K562 (cell line): ENCODE results near the gene GPS2. TPM values are rescaled to one million over a fixed set of nuclear protein-coding genes. Genes with fewer than 3 reads are reported as not detected.
A peak's percentile ranks its signal among the peaks of the same experiment; 100 is the strongest.

ENCODE experiments used
- ARID1B ChIP-seq: fragments of 450-650 bp; IDR thresholded peaks from 2 replicates; pipeline ENCODE4 v1.6.1; 2016; ENCODE audit warnings: antibody characterized with exemption, mild to moderate bottlenecking, inconsistent platforms
- ARNT ChIP-seq, 2 experiments: fragments of 450-650 bp; IDR thresholded peaks; 2 replicates each; pipeline ENCODE4 v1.6.1; 2016; ENCODE audit warnings: mild to moderate bottlenecking in 1 of 2
- HDAC8 ChIP-seq: fragments of 450-650 bp; IDR thresholded peaks from 2 replicates; pipeline ENCODE4 v1.6.1; 2016; ENCODE audit warnings: mild to moderate bottlenecking, missing genetic modification characterization, moderate library complexity, missing compliant biosample characterization
- POLR2A ChIP-seq: fragments of 450-650 bp; conservative IDR thresholded peaks from 2 replicates; pipeline ENCODE4 v1.6.1; 2016
- YY1 ChIP-seq, 3 experiments: IDR thresholded peaks; 2 replicates each; pipeline ENCODE4 v1.6.1; 2011; ENCODE audit warnings: low read length in 2 of 3, mild to moderate bottlenecking in 2 of 3, moderate library complexity in 2 of 3, borderline replicate concordance in 1 of 3, control low read depth in 1 of 3, low read depth in 1 of 3; ENCODE audit not compliant: insufficient read depth in 3 of 3, insufficient replicate concordance in 2 of 3, control insufficient read depth in 1 of 3, insufficient read length in 1 of 3; ENCODE audit errors: extremely low read depth in 1 of 3
- polyA plus RNA-seq, 8 experiments: library from polyadenylated mRNA; depleted of rRNA in 4 of 8; stranded (reverse) in 5 of 8; unstranded in 3 of 8; fragments of >200 nt; fragmentation: Nextera tagmentation in 2 of 8; fragmentation: Illumina TruSeq in 1 of 8; extraction: Ambion mirVana in 2 of 8; extraction: Trizol in 1 of 8; gene quantifications; 2 replicates each; pipeline versions ENCODE4 v1.2.1 to v1.2.3, GENCODE V29; 2011 to 2014; ENCODE audit warnings: inconsistent platforms in 1 of 8, missing spikeins in 1 of 8
- total RNA-seq, 7 experiments: library from RNA; depleted of rRNA in 6 of 7; stranded (reverse); fragments of >200 nt in 6 of 7; fragmentation: Illumina TruSeq in 2 of 7; extraction: Trizol in 2 of 7; gene quantifications; 2 replicates each; pipeline versions ENCODE4 v1.2.1 to v1.2.3, GENCODE V29; 2011 to 2021; ENCODE audit warnings: low replicate concordance in 1 of 7
- TF ChIP-seq, protein P1 (sequence below), 2 experiments: fragments of 150-350 bp in 1 of 2; IDR thresholded peaks; 2 replicates each; pipeline ENCODE4 v1.6.1; 2012 to 2016; ENCODE audit warnings: low read depth in 2 of 2, low read length in 2 of 2, mild to moderate bottlenecking in 1 of 2, moderate library complexity in 1 of 2
- TF ChIP-seq, protein P2 (sequence below), 2 experiments: fragments of 450-650 bp; IDR thresholded peaks; 2 replicates each; pipeline ENCODE4 v1.6.1; 2016; ENCODE audit warnings: mild to moderate bottlenecking in 2 of 2, borderline replicate concordance in 1 of 2, low read depth in 1 of 2, moderate library complexity in 1 of 2
- TF ChIP-seq, protein P3 (sequence below), 2 experiments: fragments of 450-650 bp; IDR thresholded peaks; 2 replicates each; pipeline ENCODE4 v1.6.1; 2018; ENCODE audit warnings: mild to moderate bottlenecking in 2 of 2, low read depth in 1 of 2; ENCODE audit not compliant: partially characterized antibody in 2 of 2

The GPS2 gene
- total and polyA plus RNA-seq, 9 of the 15 experiments (the other 6 are each of a cell fraction or from before 2014, with no cell fraction given): 18.3 to 75.7 (median 37.0) TPM

DNA sequence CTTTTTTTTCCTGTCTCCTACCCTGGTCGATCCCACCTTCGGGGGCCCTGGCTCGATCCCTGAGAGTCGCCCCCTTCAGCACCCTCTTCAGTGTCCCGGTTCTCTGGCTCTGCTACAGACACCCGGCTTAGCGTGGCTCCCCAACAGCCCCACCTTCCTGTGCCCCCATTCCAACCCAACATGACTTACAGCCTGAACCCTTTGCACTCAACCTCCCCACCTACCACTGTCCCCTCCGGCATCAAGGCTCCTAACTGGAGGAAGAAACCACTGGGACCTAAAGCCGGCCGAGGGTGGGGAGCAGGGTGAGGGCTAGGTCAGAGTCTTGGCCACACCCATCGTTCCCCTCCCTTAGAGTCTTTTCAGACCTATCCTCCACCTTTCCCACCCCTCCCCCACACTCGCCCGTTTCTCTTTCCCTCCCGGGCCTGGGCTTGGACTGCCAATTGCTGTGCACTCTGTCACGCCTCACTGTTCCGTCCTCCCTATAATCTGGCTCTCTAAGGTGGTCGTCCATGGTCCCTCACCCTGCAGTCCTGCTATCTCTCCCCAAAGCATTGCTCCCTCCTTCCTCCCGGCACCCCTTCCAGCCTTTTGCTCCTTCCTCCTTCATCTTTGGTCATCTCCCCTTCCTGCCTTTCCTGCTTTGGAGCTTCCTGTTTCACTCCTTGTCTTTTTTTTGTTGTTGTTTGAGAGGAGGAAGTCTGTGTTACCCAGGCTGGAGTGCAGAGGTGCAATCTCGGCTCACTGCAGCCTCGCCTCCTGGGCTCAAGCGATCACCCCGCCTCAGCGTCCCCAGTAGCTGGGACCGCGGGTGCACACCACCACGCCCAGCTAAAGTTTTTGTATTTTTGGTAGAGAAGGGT lies 52.0 kb downstream of the GPS2 start (continued):
- TF ChIP-seq, protein P1, sequence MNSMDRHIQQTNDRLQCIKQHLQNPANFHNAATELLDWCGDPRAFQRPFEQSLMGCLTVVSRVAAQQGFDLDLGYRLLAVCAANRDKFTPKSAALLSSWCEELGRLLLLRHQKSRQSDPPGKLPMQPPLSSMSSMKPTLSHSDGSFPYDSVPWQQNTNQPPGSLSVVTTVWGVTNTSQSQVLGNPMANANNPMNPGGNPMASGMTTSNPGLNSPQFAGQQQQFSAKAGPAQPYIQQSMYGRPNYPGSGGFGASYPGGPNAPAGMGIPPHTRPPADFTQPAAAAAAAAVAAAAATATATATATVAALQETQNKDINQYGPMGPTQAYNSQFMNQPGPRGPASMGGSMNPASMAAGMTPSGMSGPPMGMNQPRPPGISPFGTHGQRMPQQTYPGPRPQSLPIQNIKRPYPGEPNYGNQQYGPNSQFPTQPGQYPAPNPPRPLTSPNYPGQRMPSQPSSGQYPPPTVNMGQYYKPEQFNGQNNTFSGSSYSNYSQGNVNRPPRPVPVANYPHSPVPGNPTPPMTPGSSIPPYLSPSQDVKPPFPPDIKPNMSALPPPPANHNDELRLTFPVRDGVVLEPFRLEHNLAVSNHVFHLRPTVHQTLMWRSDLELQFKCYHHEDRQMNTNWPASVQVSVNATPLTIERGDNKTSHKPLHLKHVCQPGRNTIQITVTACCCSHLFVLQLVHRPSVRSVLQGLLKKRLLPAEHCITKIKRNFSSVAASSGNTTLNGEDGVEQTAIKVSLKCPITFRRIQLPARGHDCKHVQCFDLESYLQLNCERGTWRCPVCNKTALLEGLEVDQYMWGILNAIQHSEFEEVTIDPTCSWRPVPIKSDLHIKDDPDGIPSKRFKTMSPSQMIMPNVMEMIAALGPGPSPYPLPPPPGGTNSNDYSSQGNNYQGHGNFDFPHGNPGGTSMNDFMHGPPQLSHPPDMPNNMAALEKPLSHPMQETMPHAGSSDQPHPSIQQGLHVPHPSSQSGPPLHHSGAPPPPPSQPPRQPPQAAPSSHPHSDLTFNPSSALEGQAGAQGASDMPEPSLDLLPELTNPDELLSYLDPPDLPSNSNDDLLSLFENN (IDR thresholded peaks at IDR 0.05; ENCODE audit: low read depth in 2 of 2, low read length in 2 of 2): no peak
- TF ChIP-seq ARID1B (peak; percentile 65; the same call in 1 of the 2 replicates), HDAC8 (tag) (no peak), YY1 (IDR thresholded peaks at IDR 0.05; ENCODE audit: borderline replicate concordance in 1 of 3, control insufficient read depth in 1 of 3, extremely low read depth in 1 of 3, insufficient read depth in 3 of 3, insufficient read length in 1 of 3, insufficient replicate concordance in 2 of 3, low read depth in 1 of 3, low read length in 2 of 3) (peak in 1 of 3 experiments; percentile 33), ARNT (IDR thresholded peaks at IDR 0.05) (peak; percentile 45 to 72; a peak in 2 of 4 replicates), POLR2A (peak; percentile 58)
- TF ChIP-seq, protein P2, sequence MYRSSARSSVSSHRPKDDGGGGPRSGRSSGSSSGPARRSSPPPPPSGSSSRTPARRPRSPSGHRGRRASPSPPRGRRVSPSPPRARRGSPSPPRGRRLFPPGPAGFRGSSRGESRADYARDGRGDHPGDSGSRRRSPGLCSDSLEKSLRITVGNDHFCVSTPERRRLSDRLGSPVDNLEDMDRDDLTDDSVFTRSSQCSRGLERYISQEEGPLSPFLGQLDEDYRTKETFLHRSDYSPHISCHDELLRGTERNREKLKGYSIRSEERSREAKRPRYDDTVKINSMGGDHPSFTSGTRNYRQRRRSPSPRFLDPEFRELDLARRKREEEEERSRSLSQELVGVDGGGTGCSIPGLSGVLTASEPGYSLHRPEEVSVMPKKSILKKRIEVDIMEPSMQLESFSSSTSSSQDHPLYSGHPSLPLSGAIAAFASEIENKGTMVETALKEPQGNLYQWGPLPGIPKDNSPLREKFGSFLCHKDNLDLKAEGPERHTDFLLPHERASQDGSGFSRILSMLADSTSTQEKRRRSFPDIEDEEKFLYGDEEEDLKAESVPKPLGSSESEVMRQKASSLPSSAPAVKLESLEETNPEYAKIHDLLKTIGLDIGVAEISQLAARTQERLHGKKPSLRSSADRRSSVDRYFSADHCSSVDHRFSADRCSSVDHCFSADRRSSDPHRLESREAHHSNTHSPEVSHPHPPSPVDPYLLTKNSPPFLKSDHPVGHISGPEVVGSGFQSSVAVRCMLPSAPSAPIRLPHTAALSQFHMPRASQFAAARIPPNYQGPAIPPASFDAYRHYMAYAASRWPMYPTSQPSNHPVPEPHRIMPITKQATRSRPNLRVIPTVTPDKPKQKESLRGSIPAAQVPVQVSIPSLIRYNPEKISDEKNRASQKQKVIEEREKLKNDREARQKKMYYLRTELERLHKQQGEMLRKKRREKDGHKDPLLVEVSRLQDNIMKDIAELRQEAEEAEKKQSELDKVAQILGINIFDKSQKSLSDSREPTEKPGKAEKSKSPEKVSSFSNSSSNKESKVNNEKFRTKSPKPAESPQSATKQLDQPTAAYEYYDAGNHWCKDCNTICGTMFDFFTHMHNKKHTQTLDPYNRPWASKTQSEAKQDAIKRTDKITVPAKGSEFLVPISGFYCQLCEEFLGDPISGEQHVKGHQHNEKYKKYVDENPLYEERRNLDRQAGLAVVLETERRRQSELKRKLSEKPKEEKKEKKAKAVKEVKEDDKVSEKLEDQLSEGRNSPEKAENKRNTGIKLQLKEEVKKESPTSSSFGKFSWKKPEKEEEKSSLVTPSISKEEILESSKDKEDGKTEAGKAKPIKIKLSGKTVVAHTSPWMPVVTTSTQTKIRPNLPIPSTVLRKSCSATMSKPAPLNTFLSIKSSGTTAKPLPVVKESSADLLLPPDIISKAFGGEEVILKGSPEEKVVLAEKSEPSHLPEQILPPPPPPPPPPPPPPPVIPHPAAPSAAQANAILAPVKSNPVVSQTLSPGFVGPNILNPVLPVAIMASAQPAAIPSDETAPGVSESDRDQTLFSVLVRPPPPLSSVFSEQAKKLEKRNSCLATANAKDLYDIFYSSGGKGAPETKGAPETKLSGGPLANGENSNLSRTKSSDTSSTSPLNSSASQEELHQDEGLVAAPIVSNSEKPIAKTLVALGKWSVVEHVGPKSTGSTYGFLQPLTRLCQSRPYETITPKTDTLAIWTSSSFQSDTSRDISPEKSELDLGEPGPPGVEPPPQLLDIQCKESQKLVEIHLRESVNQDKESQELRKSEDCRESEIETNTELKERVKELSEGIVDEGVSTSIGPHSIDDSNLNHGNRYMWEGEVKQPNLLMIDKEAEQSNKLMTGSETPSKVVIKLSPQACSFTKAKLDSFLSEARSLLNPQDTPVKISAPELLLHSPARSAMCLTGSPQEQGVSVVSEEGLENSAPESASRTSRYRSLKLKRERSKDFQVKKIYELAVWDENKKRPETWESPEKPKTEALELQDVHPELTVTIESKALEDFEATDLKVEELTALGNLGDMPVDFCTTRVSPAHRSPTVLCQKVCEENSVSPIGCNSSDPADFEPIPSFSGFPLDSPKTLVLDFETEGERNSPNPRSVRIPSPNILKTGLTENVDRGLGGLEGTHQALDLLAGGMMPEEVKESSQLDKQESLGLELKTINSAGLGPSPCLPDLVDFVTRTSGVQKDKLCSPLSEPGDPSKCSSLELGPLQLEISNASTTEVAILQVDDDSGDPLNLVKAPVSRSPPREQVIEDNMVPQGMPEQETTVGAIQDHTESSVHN (IDR thresholded peaks at IDR 0.05; ENCODE audit: borderline replicate concordance in 1 of 2, low read depth in 1 of 2): peak in 1 of 2 experiments; percentile 45; a peak in 1 of 4 replicates
- TF ChIP-seq, protein P3, sequence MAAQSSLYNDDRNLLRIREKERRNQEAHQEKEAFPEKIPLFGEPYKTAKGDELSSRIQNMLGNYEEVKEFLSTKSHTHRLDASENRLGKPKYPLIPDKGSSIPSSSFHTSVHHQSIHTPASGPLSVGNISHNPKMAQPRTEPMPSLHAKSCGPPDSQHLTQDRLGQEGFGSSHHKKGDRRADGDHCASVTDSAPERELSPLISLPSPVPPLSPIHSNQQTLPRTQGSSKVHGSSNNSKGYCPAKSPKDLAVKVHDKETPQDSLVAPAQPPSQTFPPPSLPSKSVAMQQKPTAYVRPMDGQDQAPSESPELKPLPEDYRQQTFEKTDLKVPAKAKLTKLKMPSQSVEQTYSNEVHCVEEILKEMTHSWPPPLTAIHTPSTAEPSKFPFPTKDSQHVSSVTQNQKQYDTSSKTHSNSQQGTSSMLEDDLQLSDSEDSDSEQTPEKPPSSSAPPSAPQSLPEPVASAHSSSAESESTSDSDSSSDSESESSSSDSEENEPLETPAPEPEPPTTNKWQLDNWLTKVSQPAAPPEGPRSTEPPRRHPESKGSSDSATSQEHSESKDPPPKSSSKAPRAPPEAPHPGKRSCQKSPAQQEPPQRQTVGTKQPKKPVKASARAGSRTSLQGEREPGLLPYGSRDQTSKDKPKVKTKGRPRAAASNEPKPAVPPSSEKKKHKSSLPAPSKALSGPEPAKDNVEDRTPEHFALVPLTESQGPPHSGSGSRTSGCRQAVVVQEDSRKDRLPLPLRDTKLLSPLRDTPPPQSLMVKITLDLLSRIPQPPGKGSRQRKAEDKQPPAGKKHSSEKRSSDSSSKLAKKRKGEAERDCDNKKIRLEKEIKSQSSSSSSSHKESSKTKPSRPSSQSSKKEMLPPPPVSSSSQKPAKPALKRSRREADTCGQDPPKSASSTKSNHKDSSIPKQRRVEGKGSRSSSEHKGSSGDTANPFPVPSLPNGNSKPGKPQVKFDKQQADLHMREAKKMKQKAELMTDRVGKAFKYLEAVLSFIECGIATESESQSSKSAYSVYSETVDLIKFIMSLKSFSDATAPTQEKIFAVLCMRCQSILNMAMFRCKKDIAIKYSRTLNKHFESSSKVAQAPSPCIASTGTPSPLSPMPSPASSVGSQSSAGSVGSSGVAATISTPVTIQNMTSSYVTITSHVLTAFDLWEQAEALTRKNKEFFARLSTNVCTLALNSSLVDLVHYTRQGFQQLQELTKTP (IDR thresholded peaks at IDR 0.05; ENCODE audit: low read depth in 1 of 2, partially characterized antibody in 2 of 2): peak in 1 of 2 experiments; percentile 69
